HL-60 (cell line): ENCODE measurements around the gene SERTAD3.

Experiments
- CTCF ChIP-seq: IDR thresholded peaks from one replicate; pipeline ENCODE4 v1.5.1; 2011; ENCODE audit warnings: low read length, control low read depth, inconsistent platforms; ENCODE audit not compliant: insufficient read depth
- GABPA ChIP-seq: IDR thresholded peaks from 2 replicates; pipeline ENCODE4 v1.6.1; 2012; ENCODE audit warnings: low read depth
- POLR2AphosphoS5 ChIP-seq: IDR thresholded peaks from 2 replicates; pipeline ENCODE4 v1.6.1; 2012; ENCODE audit warnings: low read depth
- REST ChIP-seq: IDR thresholded peaks from 2 replicates; pipeline ENCODE4 v1.6.1; 2012; ENCODE audit warnings: low read depth; ENCODE audit not compliant: insufficient replicate concordance
- SPI1 ChIP-seq: IDR thresholded peaks from 2 replicates; pipeline ENCODE4 v1.6.1; 2012; ENCODE audit warnings: low read depth, mild to moderate bottlenecking, borderline replicate concordance

GRCh38 chr19:40460185-40460584, 16.1 kb upstream of the SERTAD3 start:
- no peak for TF ChIP-seq CTCF
- no peak for TF ChIP-seq POLR2AphosphoS5
- no peak for TF ChIP-seq GABPA
- no peak for TF ChIP-seq SPI1
- TF ChIP-seq REST: no peak
